Endometrium (tissue), 2 donors: ENCODE data around the gene MAN2A2.
"Not testable (repeated sequence)": the region's sequence is repeated elsewhere in the genome, so short reads cannot be mapped to it uniquely, and the experiment has no call there.

ENCODE experiments used
- FAIRE-seq: peaks from 2 replicates; lab custom pipeline; 2012; peaks lifted over from hg19 to GRCh38; lab: Jason Lieb, UNC
- donor health status: control.
- donor health status: control.

MAN2A2 gene

GRCh38 chr15:90883976-90884718 lies 19.0 kb upstream of the MAN2A2 start, which contains the start of gene FES:
TSS of gene FES (plus strand) at chr15:90884504. CDS start at chr15:90885046, 542 bp downstream.
- FAIRE-seq = no peak

- FAIRE-seq = no peak
These were observed 18.2 kb upstream of the MAN2A2 start for GRCh38 chr15:90884719-90885431.

GRCh38 chr15:90885432-90886290 lies 17.4 kb upstream of the MAN2A2 start:
- FAIRE-seq = no peak

- no peak for FAIRE-seq
These were observed 16.8 kb upstream of the MAN2A2 start for GRCh38 chr15:90886291-90886614.

- no peak for FAIRE-seq
These were observed 16.0 kb upstream of the MAN2A2 start for GRCh38 chr15:90887037-90887481.

GRCh38 chr15:90889313-90889730 lies 13.8 kb upstream of the MAN2A2 start:
- no peak for FAIRE-seq

- FAIRE-seq = no peak
These were observed 13.2 kb upstream of the MAN2A2 start for GRCh38 chr15:90889736-90890456.

GRCh38 chr15:90890839-90891238 lies 12.3 kb upstream of the MAN2A2 start:
- no peak for FAIRE-seq

- no peak for FAIRE-seq
These were observed 11.7 kb upstream of the MAN2A2 start for GRCh38 chr15:90891346-90891949.

- no peak for FAIRE-seq
These were observed 11.1 kb upstream of the MAN2A2 start for GRCh38 chr15:90892023-90892422.

- FAIRE-seq = no peak
These were observed 10.5 kb upstream of the MAN2A2 start for GRCh38 chr15:90892498-90893174.

GRCh38 chr15:90893175-90894090 lies 9.7 kb upstream of the MAN2A2 start:
- no peak for FAIRE-seq

GRCh38 chr15:90895571-90896117 lies 7.5 kb upstream of the MAN2A2 start:
- no peak for FAIRE-seq

- FAIRE-seq = not testable (repeated sequence)
These were observed 5.9 kb upstream of the MAN2A2 start for GRCh38 chr15:90897131-90897655.

- no peak for FAIRE-seq
These were observed 1.7 kb upstream of the MAN2A2 start for GRCh38 chr15:90901175-90902039.

GRCh38 chr15:90902040-90902839 lies 862 bp upstream of the MAN2A2 start:
- FAIRE-seq = no peak
